B cell (primary cell): ENCODE data around the gene STAB1. TPM values are rescaled to one million over a fixed set of nuclear protein-coding genes. Genes with fewer than 3 reads are reported as not detected.

ENCODE experiments used
- ATAC-seq: fragments of 200-7000 bp; cut with Tn5 transposase; one replicate; pipeline ENCODE4 v1.10.0; 2021; ENCODE audit warnings: low read depth, mild to moderate bottlenecking, moderate number of reproducible peaks, moderate library complexity
- CTCF ChIA-PET: fragments of 350-600 bp; sonication (Branson Sonifier 250); formaldehyde crosslinking; loops from one replicate; lab custom pipeline; 2021; ENCODE audit warnings: antibody characterized with exemption, inconsistent platforms; lab: Charles Lee
- POLR2A ChIA-PET: fragments of 350-600 bp; sonication (Branson Sonifier 250); formaldehyde crosslinking; loops from one replicate; lab custom pipeline; 2021; ENCODE audit warnings: antibody characterized with exemption; lab: Charles Lee
- DNase-seq: peaks from one replicate; pipeline ENCODE4 v3.0.0; 2013
- H2AFZ ChIP-seq: 2 replicates; pipeline ENCODE4 v1.6.1; 2012; ENCODE audit warnings: mild to moderate bottlenecking, low read depth, low read length; ENCODE audit not compliant: insufficient read depth, poor library complexity, severe bottlenecking
- H3K27ac ChIP-seq, 2 donors: 1 replicate in 1 of 2; 2 replicates in 1 of 2; pipeline ENCODE4 v1.5.1; 2012 to 2013; ENCODE audit warnings: low read length in 2 of 2, mild to moderate bottlenecking in 2 of 2, moderate library complexity in 1 of 2
- H3K27me3 ChIP-seq, 4 experiments: fragments of 200-600 bp in 1 of 4; sonication (generic) in 1 of 4; replicated peaks in 1 of 4; 1 replicate in 2 of 4; 2 replicates in 2 of 4; pipeline versions ENCODE4 v1.6.1 to v1.7.0; 2013 to 2016; ENCODE audit warnings: low read length in 3 of 4, mild to moderate bottlenecking in 2 of 4, mixed read lengths in 1 of 4, moderate library complexity in 1 of 4; ENCODE audit not compliant: insufficient read depth in 4 of 4, control insufficient read depth in 3 of 4; ENCODE audit errors: control extremely low read depth in 1 of 4
- H3K36me3 ChIP-seq, 2 experiments: replicated peaks in 1 of 2; 1 replicate in 1 of 2; 2 replicates in 1 of 2; pipeline versions ENCODE4 v1.6.1 to v1.7.1; 2013; ENCODE audit warnings: low read length in 1 of 2; ENCODE audit not compliant: insufficient read depth in 2 of 2, control insufficient read depth in 1 of 2; ENCODE audit errors: control extremely low read depth in 1 of 2, extremely low read depth in 1 of 2
- H3K4me1 ChIP-seq, 2 donors: fragments of 200-600 bp in 1 of 2; sonication (generic) in 1 of 2; 1 replicate in 1 of 2; 2 replicates in 1 of 2; pipeline versions ENCODE4 v1.5.1 to v1.6.1; 2013 to 2017; ENCODE audit warnings: low read length in 2 of 2; ENCODE audit not compliant: control insufficient read depth in 2 of 2, insufficient read depth in 2 of 2
- H3K4me2 ChIP-seq: replicated peaks from 2 replicates; pipeline ENCODE3; 2012; ENCODE audit warnings: mild to moderate bottlenecking, low read depth, low read length; ENCODE audit not compliant: poor library complexity, severe bottlenecking
- H3K4me3 ChIP-seq, 5 experiments: fragments of 200-600 bp in 1 of 5; sonication (generic) in 1 of 5; 1 replicate in 3 of 5; 2 replicates in 2 of 5; pipeline versions ENCODE4 v1.5.1 to v1.7.0; 2011 to 2016; ENCODE audit warnings: low read length in 4 of 5, mild to moderate bottlenecking in 4 of 5, low read depth in 2 of 5, control low read depth in 1 of 5, moderate library complexity in 1 of 5; ENCODE audit not compliant: insufficient read depth in 1 of 5; ENCODE audit errors: control extremely low read depth in 1 of 5, extremely low read depth in 1 of 5
- H3K79me2 ChIP-seq: fragments of 200-600 bp; sonication (generic); one replicate; pipeline ENCODE4 v1.6.0; 2016; ENCODE audit warnings: low read length; ENCODE audit not compliant: control insufficient read depth, insufficient read depth
- H3K9ac ChIP-seq: fragments of 200-600 bp; sonication (generic); 2 replicates; pipeline ENCODE4 v1.6.1; 2017; ENCODE audit warnings: mild to moderate bottlenecking, low read length, moderate library complexity
- H3K9me3 ChIP-seq, 3 donors: one replicate each; pipeline versions ENCODE4 v1.6.1 to v1.7.1; 2013; ENCODE audit warnings: low read length in 2 of 3; ENCODE audit not compliant: control insufficient read depth in 2 of 3, insufficient read depth in 1 of 3; ENCODE audit errors: control extremely low read depth in 1 of 3
- H4K20me1 ChIP-seq: 2 replicates; pipeline ENCODE4 v1.6.0; 2012; ENCODE audit warnings: mild to moderate bottlenecking, low read length; ENCODE audit not compliant: insufficient read depth, control insufficient read depth, poor library complexity, severe bottlenecking
- H3K27ac Mint-ChIP-seq: one replicate; pipeline ENCODE4 v1.8.0; 2021; ENCODE audit warnings: mixed read lengths
- H3K27me3 Mint-ChIP-seq: one replicate; pipeline ENCODE4 v1.8.0; 2021; ENCODE audit warnings: mixed read lengths
- H3K4me1 Mint-ChIP-seq: one replicate; pipeline ENCODE4 v1.8.0; 2021; ENCODE audit warnings: mixed read lengths
- H3K4me3 Mint-ChIP-seq: one replicate; pipeline ENCODE4 v1.8.0; 2021; ENCODE audit warnings: mixed read lengths
- H3K9me3 Mint-ChIP-seq: one replicate; pipeline ENCODE4 v1.8.0; 2022; ENCODE audit warnings: mixed read lengths; ENCODE audit not compliant: insufficient read depth
- CTCF ChIP-seq: fragments of 200-600 bp; IDR thresholded peaks from one replicate; pipeline ENCODE4 v1.8.0; 2022; ENCODE audit warnings: antibody characterized with exemption, mild to moderate bottlenecking
- EZH2 ChIP-seq: IDR thresholded peaks from 2 replicates; pipeline ENCODE4 v1.6.1; 2012; ENCODE audit warnings: borderline replicate concordance, low read depth, mild to moderate bottlenecking, moderate library complexity, low read length; ENCODE audit not compliant: insufficient read depth, poor library complexity, severe bottlenecking
- WGBS: methylation state at CpG from one replicate; pipeline ENCODE4 v1.1.5; 2013; ENCODE audit warnings: missing lambda C conversion rate; ENCODE audit not compliant: insufficient coverage; 5-methylcytosine and 5-hydroxymethylcytosine counted together
- intact Hi-C: fragments of 100-400 bp; cut with micrococcal nuclease; formaldehyde crosslinking; loops from one replicate; pipeline ENCODE4 v1.10.0; 2022
- polyA plus RNA-seq: library from polyadenylated mRNA; depleted of rRNA; stranded (reverse); fragments of >200 nt; gene quantifications from 2 replicates; pipeline ENCODE4 v1.2.3, GENCODE V29; 2012
- total RNA-seq, 2 donors: library from RNA; stranded (reverse); fragments of 120-200 nt in 1 of 2; gene quantifications; 1 replicate in 1 of 2; 2 replicates in 1 of 2; pipeline versions ENCODE4 v1.2.3 to v1.2.4, GENCODE V29; 2013 to 2022

Gene STAB1
- total and polyA plus RNA-seq, 2 donors (not counting 1 experiment from before 2014, with no cell fraction given): 3.8 to 4.5 TPM

GRCh38 chr3:52558436-52558835 lies 63.3 kb downstream of the STAB1 start:
- no peaks in the 10 kb centered on the region for H3K4me1 Mint-ChIP-seq
- Histone ChIP-seq H3K9ac (no peak overlapping the region), H3K36me3 (peaks cover 2 to 87% of the 10 kb centered on the region in 2 experiments), H3K27me3 (no peaks in the 10 kb centered on the region), H2AFZ (no peak overlapping the region), H3K27ac (no peak overlapping the region), H3K4me2 (no peak overlapping the region), H3K9me3 (no peaks in the 10 kb centered on the region), H4K20me1 (no peaks in the 10 kb centered on the region), H3K79me2 (peaks cover 13% of the 10 kb centered on the region), H3K4me1 (no peaks in the 10 kb centered on the region), H3K4me3 (no peak overlapping the region)
- no peaks in the 10 kb centered on the region for H3K9me3 Mint-ChIP-seq
- no peak for DNase-seq
- H3K27ac Mint-ChIP-seq: no peak overlapping the region
- POLR2A ChIA-PET: no interaction called here
- CTCF ChIA-PET: no interaction called here
- no peak overlapping the region for H3K4me3 Mint-ChIP-seq
- TF ChIP-seq CTCF (no peak), EZH2 (no peak)
- no peaks in the 10 kb centered on the region for H3K27me3 Mint-ChIP-seq
- intact Hi-C loops: no loop called here
- ATAC-seq: no peak
- 100% methylated on average over 2 of the region's 5 CpGs for WGBS

GRCh38 chr3:52561028-52561747 lies 66.0 kb downstream of the STAB1 start:
- no peaks in the 10 kb centered on the region for H3K9me3 Mint-ChIP-seq
- no peak overlapping the region for H3K4me2 ChIP-seq
- H3K4me1 ChIP-seq: no peaks in the 10 kb centered on the region
- ChIA-PET POLR2A (interaction anchor here (1.0 kb wide), 1 partner anchor 146 kb away, joined by 11 read pairs; no protein-coding TSS in a partner anchor), CTCF (no interaction called here)
- no peaks in the 10 kb centered on the region for H3K27me3 ChIP-seq
- H3K4me1 Mint-ChIP-seq: no peaks in the 10 kb centered on the region
- no peaks in the 10 kb centered on the region for H4K20me1 ChIP-seq
- H2AFZ ChIP-seq: no peak overlapping the region
- intact Hi-C loops: no loop called here
- 97% methylated on average over 3 of the region's 4 CpGs for WGBS
- ATAC-seq (no peak), DNase-seq (no peak)
- H3K4me3 ChIP-seq: no peak overlapping the region
- H3K79me2 ChIP-seq: peaks cover 13% of the 10 kb centered on the region
- TF ChIP-seq CTCF (no peak), EZH2 (no peak)
- no peak overlapping the region for H3K27ac ChIP-seq
- H3K27me3 Mint-ChIP-seq: no peaks in the 10 kb centered on the region
- no peak overlapping the region for H3K4me3 Mint-ChIP-seq
- H3K9me3 ChIP-seq: no peaks in the 10 kb centered on the region
- no peak overlapping the region for H3K9ac ChIP-seq
- peaks cover 2 to 83% of the 10 kb centered on the region in 2 experiments for H3K36me3 ChIP-seq
- H3K27ac Mint-ChIP-seq: no peak overlapping the region
